SK-MEL-5 (cell line): ENCODE measurements around the gene SH2B2. TPM values are rescaled to one million over a fixed set of nuclear protein-coding genes. Genes with fewer than 3 reads are reported as not detected.
"Not testable (repeated sequence)": the region's sequence is repeated elsewhere in the genome, so short reads cannot be mapped to it uniquely, and the experiment has no call there.

Experiments used
- DNase-seq: peaks from one replicate; pipeline ENCODE4 v3.0.0-alpha.2; 2016; ENCODE audit warnings: low read depth, low spot score
- in situ Hi-C: cut with HindIII; loops from 2 replicates; pipeline ENCODE4 v1.10.0; 2016; ENCODE audit warnings: low sequenced_read_pairs, high pct_unique_total_duplicates, low pct_unique_long_range_greater_than_20kb
- small RNA-seq, 2 experiments: library from RNA; depleted of rRNA; stranded (forward); fragments of <200 nt; gene quantifications; one replicate each; pipeline ENCODE3, GENCODE V24; 2014
- total RNA-seq: library from RNA; depleted of rRNA; stranded (reverse); fragments of >200 nt; shearing (Covaris generic); gene quantifications from 2 replicates; pipeline ENCODE4 v1.2.3, GENCODE V29; 2014; rRNA removed

Gene SH2B2
- total RNA-seq, 1 experiment from 2014 or later: 2.5 TPM

DNA sequence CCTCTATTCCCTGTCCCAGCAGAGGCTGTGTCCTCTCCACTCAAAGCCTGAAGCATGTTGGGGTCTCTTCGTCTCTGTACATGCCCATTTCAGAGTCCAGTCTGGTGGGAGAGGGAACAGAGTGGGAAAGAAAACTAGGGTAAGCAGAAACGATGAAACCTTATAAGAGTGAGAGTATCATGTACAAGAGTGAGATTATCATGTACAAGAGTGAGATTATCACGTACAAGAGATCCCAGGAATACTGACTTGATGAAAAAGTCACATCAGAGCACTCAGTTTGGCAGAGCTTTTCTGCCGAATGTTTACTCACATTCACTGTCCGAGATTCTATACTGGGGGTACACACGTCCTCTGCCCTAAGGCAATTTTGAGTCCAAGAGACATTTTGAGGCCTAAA lies 69.7 kb downstream of the SH2B2 start, which contains the start of gene SPDYE6:
Gene SPDYE6, minus strand, starts transcription at position 101 of the 400 bp plus-strand sequence. CDS start 421 bp downstream, outside the sequence.
- DNase-seq, in situ Hi-C loops: not testable (repeated sequence)

DNA sequence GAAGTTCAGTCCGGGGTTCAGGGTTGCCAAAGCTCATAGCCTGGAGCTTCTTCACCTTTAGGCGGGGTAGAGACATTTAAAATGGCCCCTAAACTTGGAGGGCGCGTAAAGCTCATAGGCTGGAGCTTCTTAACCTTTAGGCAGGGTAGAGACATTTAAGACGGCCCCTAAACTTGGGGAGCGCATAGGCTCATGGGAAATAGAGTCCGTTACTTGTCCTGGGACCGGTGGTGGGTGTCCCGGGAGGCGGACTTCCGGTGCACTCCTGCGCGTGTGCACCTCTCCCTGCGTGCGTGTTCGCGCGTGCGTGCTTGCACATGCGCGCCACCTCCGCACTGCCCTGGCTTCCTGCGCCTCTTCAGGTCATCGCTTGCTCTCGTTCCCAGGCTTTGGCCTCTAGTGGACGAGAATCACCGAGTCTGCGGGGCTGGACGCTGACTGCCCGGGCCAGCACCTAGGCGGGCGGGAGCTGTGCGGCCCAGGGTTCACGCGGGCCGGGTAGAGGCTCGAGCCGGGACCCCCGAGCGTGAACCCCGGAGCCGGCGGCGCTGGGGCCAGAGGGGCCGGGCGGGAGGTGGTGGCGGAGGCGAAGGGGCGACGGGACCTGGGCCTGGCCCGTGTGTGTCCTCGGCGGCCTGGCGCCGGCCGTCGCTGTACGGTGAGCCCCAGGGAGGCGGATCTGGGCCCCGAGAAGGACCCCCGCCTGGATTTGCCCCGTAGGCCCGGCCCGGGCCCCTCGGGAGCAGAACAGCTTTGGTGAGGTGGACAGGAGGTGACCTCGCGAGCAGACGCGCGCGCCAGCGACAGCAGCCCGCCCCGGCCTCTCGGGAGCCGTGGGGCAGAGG lies 77.1 kb downstream of the SH2B2 start:
- in situ Hi-C loops: not testable (repeated sequence)
- DNase-seq: peak; percentile 100

DNA sequence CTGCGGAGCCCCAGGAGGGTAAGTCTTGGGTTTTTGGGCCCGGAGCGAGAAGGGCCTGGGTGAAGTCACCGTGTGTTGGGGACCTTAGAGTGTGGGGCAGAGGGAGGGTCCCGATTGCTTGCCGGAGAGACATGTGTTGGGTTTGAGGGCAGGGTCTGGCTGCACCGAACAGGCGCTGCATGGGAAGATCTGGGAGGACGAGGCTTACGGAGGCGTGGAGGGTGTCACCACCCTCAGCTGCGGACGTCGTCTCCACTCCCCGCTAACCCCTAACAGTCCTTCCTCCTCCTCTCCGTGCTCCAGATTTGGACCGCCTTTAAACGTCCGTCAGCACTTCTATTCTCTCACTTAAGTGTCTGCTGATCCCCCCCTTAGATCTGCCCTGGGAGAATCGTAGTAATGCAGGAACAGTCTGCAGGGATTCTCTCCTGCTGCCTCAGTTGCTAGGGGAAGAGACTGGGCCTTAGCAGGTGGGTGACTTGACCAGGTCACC lies 77.8 kb downstream of the SH2B2 start:
- DNase-seq: not testable (repeated sequence)

DNA sequence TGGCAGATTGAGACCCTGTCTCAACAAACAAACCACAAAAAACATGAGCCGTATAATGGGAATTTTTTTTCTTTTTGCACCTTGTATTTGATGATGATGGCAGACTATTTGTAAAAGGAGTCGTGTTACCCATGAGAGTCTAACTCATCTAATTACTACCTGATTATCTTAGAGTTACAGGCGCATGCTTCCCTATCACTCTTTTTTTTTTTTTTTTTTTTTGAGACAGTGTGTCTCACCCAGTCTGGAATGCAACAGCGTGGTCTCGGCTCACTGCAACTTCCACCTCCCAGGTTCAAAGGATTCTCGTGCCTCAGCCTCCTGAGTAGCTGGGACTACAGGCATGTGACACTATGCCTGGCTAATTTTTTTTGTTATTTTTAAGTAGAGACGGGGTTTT lies 78.7 kb downstream of the SH2B2 start:
- in situ Hi-C loops, DNase-seq: not testable (repeated sequence)

More for the DNA sequence above, 77.8 kb downstream of the SH2B2 start:
- in situ Hi-C loops: not testable (repeated sequence)

DNA sequence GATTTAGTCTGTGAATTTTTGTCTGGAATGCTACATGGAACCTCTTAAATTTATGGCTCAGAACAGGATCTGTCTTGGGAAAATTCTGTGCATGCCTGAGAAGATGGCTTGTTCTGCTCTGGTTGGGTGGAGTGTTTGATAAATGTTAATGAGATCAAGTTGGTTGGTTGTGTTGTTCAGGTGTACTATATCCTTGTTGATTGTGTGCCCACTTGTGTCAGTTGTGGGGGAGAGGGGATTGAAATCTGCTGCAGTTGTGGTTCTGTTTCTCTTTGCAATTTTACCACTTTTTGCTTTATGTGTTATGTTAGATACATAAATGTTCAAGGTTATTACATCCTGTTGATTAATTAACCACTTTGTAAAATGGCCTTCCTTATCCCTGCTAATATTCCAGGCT lies 83.4 kb downstream of the SH2B2 start:
- in situ Hi-C loops, DNase-seq: not testable (repeated sequence)

Small RNAs within 50 kb of the gene (small RNA-seq; reads per million reads assigned to genes)
- gene AC005088.1 (0 reads per million in 2 experiments), gene MIR4285 (0 reads per million in 2 experiments), gene RF00019 (0 reads per million in 2 experiments)

Other genes starting within 250 kb of the SH2B2 start
- gene SPDYE6, start 69.6 kb downstream of the SH2B2 start, total RNA-seq: not detected in 2 replicates
- 25.8 and 25.9 TPM in 2 replicates for gene PRKRIP1, start 109.5 kb downstream of the SH2B2 start, total RNA-seq
- 21.4 and 22.3 TPM in 2 replicates for gene ORAI2, start 146.7 kb downstream of the SH2B2 start, total RNA-seq
- 17.9 and 19.5 TPM in 2 replicates for gene ALKBH4, start 178.0 kb downstream of the SH2B2 start, total RNA-seq
- gene LRWD1, start 178.1 kb downstream of the SH2B2 start, total RNA-seq: 33.3 and 37.2 TPM in 2 replicates
- gene POLR2J, start 192.1 kb downstream of the SH2B2 start, total RNA-seq: 81.3 and 105 TPM in 2 replicates
- gene RASA4B, start 230.9 kb downstream of the SH2B2 start, total RNA-seq: 1.1 and 2.7 TPM in 2 replicates